Stomach (tissue), 9 donors: ENCODE data around the gene PPM1L. TPM values are rescaled to one million over a fixed set of nuclear protein-coding genes. Genes with fewer than 3 reads are reported as not detected.

Experiments used
- DNase-seq, 2 donors: peaks; one replicate each; pipeline versions ENCODE4 v3.0.0 to v3.0.0-alpha.2; 2013 to 2019
- H3K27ac ChIP-seq, 5 donors: fragments of 200-600 bp in 4 of 5; sonication (generic) in 4 of 5; one replicate each; pipeline ENCODE4 v1.5.1; 2013 to 2019; ENCODE audit warnings: mild to moderate bottlenecking in 1 of 5, moderate library complexity in 1 of 5
- H3K27me3 ChIP-seq, 3 donors: fragments of 200-600 bp; sonication (generic); one replicate each; pipeline ENCODE4 v1.5.1; 2017 to 2019; ENCODE audit warnings: mixed run types in 1 of 3
- H3K36me3 ChIP-seq, 4 donors: fragments of 200-600 bp; sonication (generic); 1 replicate in 3 of 4; 2 replicates in 1 of 4; pipeline ENCODE4 v1.5.1; 2016 to 2019
- H3K4me1 ChIP-seq, 4 donors: fragments of 200-600 bp; sonication (generic); one replicate each; pipeline ENCODE4 v1.5.1; 2016 to 2019
- H3K4me3 ChIP-seq, 4 donors: fragments of 200-600 bp; sonication (generic) in 3 of 4; one replicate each; pipeline ENCODE4 v1.5.1; 2016 to 2019; ENCODE audit warnings: mild to moderate bottlenecking in 1 of 4
- H3K9me3 ChIP-seq, 4 donors: fragments of 200-600 bp; sonication (generic); one replicate each; pipeline ENCODE4 v1.5.1; 2016 to 2019
- CTCF ChIP-seq, 7 experiments: fragments of 450-650 bp in 4 of 7; fragments of 200-600 bp in 3 of 7; sonication (generic) in 3 of 7; IDR thresholded peaks; one replicate each; pipeline ENCODE4 v1.5.1; 2016 to 2019; ENCODE audit warnings: antibody characterized with exemption in 7 of 7, control low read depth in 2 of 7, mild to moderate bottlenecking in 1 of 7
- EP300 ChIP-seq: sonication (generic); formaldehyde crosslinking; IDR thresholded peaks from one replicate; pipeline ENCODE4 v1.6.1; 2017; ENCODE audit warnings: antibody characterized with exemption
- POLR2A ChIP-seq, 4 donors: fragments of 450-650 bp; IDR thresholded peaks; one replicate each; pipeline ENCODE4 v1.6.1; 2016; ENCODE audit warnings: antibody characterized with exemption in 4 of 4, control low read depth in 2 of 4, mild to moderate bottlenecking in 1 of 4, moderate library complexity in 1 of 4
- POLR2AphosphoS5 ChIP-seq, 3 donors: sonication (generic); formaldehyde crosslinking; IDR thresholded peaks; one replicate each; pipeline ENCODE4 v1.6.1; 2016; ENCODE audit warnings: antibody characterized with exemption in 3 of 3
- WGBS, 5 donors: extraction: QIAGEN DNeasy Blood & Tissue Kit in 3 of 5; methylation state at CpG; one replicate each; pipeline versions ENCODE4 v1.1.5 to v1.1.7; 2013 to 2018; 5-methylcytosine and 5-hydroxymethylcytosine counted together
- intact Hi-C: fragments of 100-400 bp; cut with DNase I; formaldehyde crosslinking; loops from one replicate; pipeline ENCODE4 v1.15.1; 2023; ENCODE audit warnings: low total_unique reads
- polyA plus RNA-seq, 3 donors: library from polyadenylated mRNA; stranded (reverse); fragments of 200-250 nt; gene quantifications; one replicate each; pipeline ENCODE4 v1.2.3, GENCODE V29; 2013
- total RNA-seq, 5 donors: library from RNA; depleted of rRNA; stranded (reverse); fragments of >200 nt; gene quantifications; one replicate each; pipeline versions ENCODE4 v1.1.0 to v1.2.3, GENCODE V29; 2014 to 2016
- donor health status: healthy with polysubstance abuse.
- donor health status: Bipolar disorder and iron deficiency.
- donor health status: healthy.

Gene PPM1L
- total and polyA plus RNA-seq, 8 donors, result 0.61 to 45.1 (median 15.2) TPM

- Histone ChIP-seq H3K4me3 (no peak overlapping the region), H3K4me1 (peaks cover 0 to 11% (median 3%) of the 10 kb centered on the region in 4 donors), H3K36me3 (no peaks in the 10 kb centered on the region), H3K27me3 (no peaks in the 10 kb centered on the region), H3K27ac (no peak overlapping the region), H3K9me3 (no peaks in the 10 kb centered on the region)
- TF ChIP-seq POLR2A (IDR thresholded peaks at IDR 0.05) (no peak), CTCF (IDR thresholded peaks at IDR 0.05) (no peak), EP300 (no peak), POLR2AphosphoS5 (IDR thresholded peaks at IDR 0.05) (no peak)
- 81 to 93% (median 85%) methylated on average over 2 of the region's 2 CpGs for WGBS, 5 donors
- intact Hi-C loops, result no loop called here
- no peak for DNase-seq
Observed at GRCh38 chr3:160856450-160856849, 100.4 kb downstream of the PPM1L start.

- intact Hi-C loops, result no loop called here
- Histone ChIP-seq H3K9me3 (no peaks in the 10 kb centered on the region), H3K27ac (no peak overlapping the region), H3K36me3 (no peaks in the 10 kb centered on the region), H3K4me1 (peaks cover 0 to 11% (median 3%) of the 10 kb centered on the region in 4 donors), H3K4me3 (no peak overlapping the region), H3K27me3 (no peaks in the 10 kb centered on the region)
- TF ChIP-seq CTCF (IDR thresholded peaks at IDR 0.05) (no peak), POLR2AphosphoS5 (IDR thresholded peaks at IDR 0.05) (no peak), POLR2A (IDR thresholded peaks at IDR 0.05) (no peak)
- DNase-seq, result no peak
- WGBS, 5 donors, result 80 to 87% (median 83%) methylated on average over 2 of the region's 2 CpGs
Observed at GRCh38 chr3:160857476-160858119, 101.6 kb downstream of the PPM1L start.

- no peak overlapping the region for H3K4me3 ChIP-seq
- H3K4me1 ChIP-seq, result peaks cover 0 to 11% (median 3%) of the 10 kb centered on the region in 4 donors
- H3K27me3 ChIP-seq, result no peaks in the 10 kb centered on the region
- intact Hi-C loops, result no loop called here
- H3K9me3 ChIP-seq, result no peaks in the 10 kb centered on the region
- TF ChIP-seq POLR2A (IDR thresholded peaks at IDR 0.05), result no peak
- no peak for TF ChIP-seq POLR2AphosphoS5 (IDR thresholded peaks at IDR 0.05)
- no peak overlapping the region for H3K27ac ChIP-seq
- 58 to 81% (median 63%) methylated on average over 1 of the region's 1 CpG for WGBS, 5 donors
- DNase-seq, result no peak
- H3K36me3 ChIP-seq, result no peaks in the 10 kb centered on the region
Observed at GRCh38 chr3:160860346-160860745, 104.3 kb downstream of the PPM1L start.

GRCh38 chr3:160869825-160870224 lies 113.8 kb downstream of the PPM1L start:
- intact Hi-C loops, result no loop called here
- H3K36me3 ChIP-seq, result no peaks in the 10 kb centered on the region
- H3K27ac ChIP-seq, result no peak overlapping the region
- no peaks in the 10 kb centered on the region for H3K9me3 ChIP-seq
- H3K4me1 ChIP-seq, result peaks cover 0 to 19% (median 0%) of the 10 kb centered on the region in 4 donors
- no peaks in the 10 kb centered on the region for H3K27me3 ChIP-seq
- no peak overlapping the region for H3K4me3 ChIP-seq
- no peak for DNase-seq
- WGBS, 5 donors, result 50 to 65% (median 62%) methylated on average over 2 of the region's 2 CpGs
- TF ChIP-seq CTCF (IDR thresholded peaks at IDR 0.05), result no peak
- TF ChIP-seq POLR2AphosphoS5 (IDR thresholded peaks at IDR 0.05), result no peak
- TF ChIP-seq EP300, result no peak
- TF ChIP-seq POLR2A (IDR thresholded peaks at IDR 0.05), result no peak

GRCh38 chr3:160870327-160870726 lies 114.3 kb downstream of the PPM1L start:
- Histone ChIP-seq H3K36me3 (no peaks in the 10 kb centered on the region), H3K27ac (no peak overlapping the region), H3K9me3 (no peaks in the 10 kb centered on the region), H3K27me3 (no peaks in the 10 kb centered on the region), H3K4me1 (peaks cover 0 to 19% (median 0%) of the 10 kb centered on the region in 4 donors), H3K4me3 (no peak overlapping the region)
- no peak for TF ChIP-seq CTCF (IDR thresholded peaks at IDR 0.05)
- intact Hi-C loops, result no loop called here
- no peak for DNase-seq
- 74 to 82% (median 79%) methylated on average over 4 of the region's 4 CpGs for WGBS, 5 donors
